HepG2 (cell line): ENCODE results near the gene SLC13A3. TPM values are rescaled to one million over a fixed set of nuclear protein-coding genes. Genes with fewer than 3 reads are reported as not detected.

Experiments used
- DNMT1 ChIP-seq: sonication (generic); formaldehyde crosslinking; IDR thresholded peaks from 2 replicates; pipeline ENCODE4 v1.5.1; 2020; ENCODE audit warnings: mild to moderate bottlenecking, missing genetic modification reagents
- HNRNPL ChIP-seq: fragments of 200-400 bp; formaldehyde crosslinking; IDR thresholded peaks from 2 replicates; pipeline ENCODE4 v1.6.1; 2017; ENCODE audit warnings: mild to moderate bottlenecking, low read depth, low read length
- NFIC ChIP-seq: IDR thresholded peaks from 2 replicates; pipeline ENCODE4 v1.6.1; 2012; ENCODE audit warnings: mild to moderate bottlenecking, low read length, inconsistent platforms
- NR2F1 ChIP-seq, 2 experiments: fragments of 450-650 bp in 1 of 2; formaldehyde crosslinking in 1 of 2; IDR thresholded peaks; 2 replicates each; pipeline versions ENCODE4 v1.5.0 to v1.6.1; 2016 to 2020; ENCODE audit warnings: mild to moderate bottlenecking in 1 of 2, missing compliant biosample characterization in 1 of 2, missing genetic modification reagents in 1 of 2, moderate library complexity in 1 of 2
- PHF21A ChIP-seq: sonication (generic); formaldehyde crosslinking; IDR thresholded peaks from 2 replicates; pipeline ENCODE4 v1.5.0; 2020; ENCODE audit warnings: mild to moderate bottlenecking, missing genetic modification reagents
- PRDM4 ChIP-seq: sonication (generic); formaldehyde crosslinking; IDR thresholded peaks from 2 replicates; pipeline ENCODE4 v1.9.0; 2021; ENCODE audit warnings: missing genetic modification reagents, borderline replicate concordance
- TOE1 ChIP-seq: sonication (generic); formaldehyde crosslinking; IDR thresholded peaks from 2 replicates; pipeline ENCODE4 v1.4.0; 2020; ENCODE audit warnings: mild to moderate bottlenecking, missing genetic modification reagents
- ZFP36L1 ChIP-seq: sonication (generic); formaldehyde crosslinking; IDR thresholded peaks from 2 replicates; pipeline ENCODE4 v1.8.0; 2022; ENCODE audit warnings: mild to moderate bottlenecking, missing genetic modification reagents, moderate library complexity
- ZMAT3 ChIP-seq: sonication (generic); formaldehyde crosslinking; conservative IDR thresholded peaks from 2 replicates; pipeline ENCODE4 v1.7.0; 2021; ENCODE audit warnings: missing genetic modification reagents
- ZNF18 ChIP-seq: sonication (generic); formaldehyde crosslinking; IDR thresholded peaks from 2 replicates; pipeline ENCODE4 v1.8.0; 2022; ENCODE audit warnings: mild to moderate bottlenecking, missing genetic modification reagents; ENCODE audit not compliant: insufficient replicate concordance
- ZNF232 ChIP-seq: sonication (generic); formaldehyde crosslinking; IDR thresholded peaks from 2 replicates; pipeline ENCODE4 v1.4.0; 2020; ENCODE audit warnings: missing genetic modification reagents, borderline replicate concordance
- ZNF251 ChIP-seq: sonication (generic); formaldehyde crosslinking; IDR thresholded peaks from 2 replicates; pipeline ENCODE4 v1.9.0; 2021; ENCODE audit warnings: mild to moderate bottlenecking, missing genetic modification reagents
- ZNF260 ChIP-seq: sonication (generic); formaldehyde crosslinking; IDR thresholded peaks from 2 replicates; pipeline ENCODE4 v1.4.0; 2020; ENCODE audit warnings: missing genetic modification reagents, low read depth, mild to moderate bottlenecking, borderline replicate concordance
- ZNF274 ChIP-seq: sonication (generic); formaldehyde crosslinking; IDR thresholded peaks from 2 replicates; pipeline ENCODE4 v1.5.1; 2020; ENCODE audit warnings: mild to moderate bottlenecking, missing genetic modification reagents
- ZNF605 ChIP-seq: sonication (generic); formaldehyde crosslinking; IDR thresholded peaks from 2 replicates; pipeline ENCODE4 v1.8.0; 2022; ENCODE audit warnings: mild to moderate bottlenecking, missing genetic modification reagents
- polyA plus RNA-seq, 8 experiments: library from polyadenylated mRNA; depleted of rRNA in 3 of 8; stranded (reverse) in 7 of 8; unstranded in 1 of 8; fragments of >200 nt; fragmentation: Illumina TruSeq in 4 of 8; extraction: Trizol in 4 of 8; gene quantifications; 2 replicates each; pipeline versions ENCODE4 v1.2.1 to v1.2.3, GENCODE V29; 2011 to 2016; ENCODE audit warnings: low read depth in 4 of 8, missing spikeins in 1 of 8, mixed read lengths in 1 of 8; ENCODE audit not compliant: insufficient read depth in 1 of 8
- total RNA-seq, 5 experiments: library from RNA; depleted of rRNA; stranded (reverse); fragments of >200 nt; fragmentation: Illumina TruSeq; extraction: Trizol; gene quantifications; 2 replicates each; pipeline ENCODE4 v1.2.3, GENCODE V29; 2016; ENCODE audit warnings: low read depth in 1 of 5
- TF ChIP-seq, protein P1 (sequence below): sonication (generic); formaldehyde crosslinking; IDR thresholded peaks from 2 replicates; pipeline ENCODE4 v1.8.0; 2022; ENCODE audit warnings: missing genetic modification reagents, mild to moderate bottlenecking, moderate library complexity, borderline replicate concordance
- TF ChIP-seq, protein P2 (sequence below): sonication (generic); formaldehyde crosslinking; conservative IDR thresholded peaks from 2 replicates; pipeline ENCODE4 v1.4.0; 2020; ENCODE audit warnings: mild to moderate bottlenecking, missing genetic modification reagents, moderate library complexity

Gene SLC13A3
- total and polyA plus RNA-seq, 2 of the 13 experiments (the other 11 are each of a cell fraction or from before 2014, with no cell fraction given): 66.5 to 76.0 TPM

GRCh38 chr20:46665602-46666001 lies 14.3 kb upstream of the SLC13A3 start (continued):
- no peak for TF ChIP-seq ZFP36L1 (CRISPR knock-in tag)
- no peak for TF ChIP-seq ZNF18 (CRISPR knock-in tag)
- no peak for TF ChIP-seq TOE1 (CRISPR knock-in tag)
- no peak for TF ChIP-seq HNRNPL
- no peak for TF ChIP-seq ZNF251 (CRISPR knock-in tag)
- TF ChIP-seq, protein P1, sequence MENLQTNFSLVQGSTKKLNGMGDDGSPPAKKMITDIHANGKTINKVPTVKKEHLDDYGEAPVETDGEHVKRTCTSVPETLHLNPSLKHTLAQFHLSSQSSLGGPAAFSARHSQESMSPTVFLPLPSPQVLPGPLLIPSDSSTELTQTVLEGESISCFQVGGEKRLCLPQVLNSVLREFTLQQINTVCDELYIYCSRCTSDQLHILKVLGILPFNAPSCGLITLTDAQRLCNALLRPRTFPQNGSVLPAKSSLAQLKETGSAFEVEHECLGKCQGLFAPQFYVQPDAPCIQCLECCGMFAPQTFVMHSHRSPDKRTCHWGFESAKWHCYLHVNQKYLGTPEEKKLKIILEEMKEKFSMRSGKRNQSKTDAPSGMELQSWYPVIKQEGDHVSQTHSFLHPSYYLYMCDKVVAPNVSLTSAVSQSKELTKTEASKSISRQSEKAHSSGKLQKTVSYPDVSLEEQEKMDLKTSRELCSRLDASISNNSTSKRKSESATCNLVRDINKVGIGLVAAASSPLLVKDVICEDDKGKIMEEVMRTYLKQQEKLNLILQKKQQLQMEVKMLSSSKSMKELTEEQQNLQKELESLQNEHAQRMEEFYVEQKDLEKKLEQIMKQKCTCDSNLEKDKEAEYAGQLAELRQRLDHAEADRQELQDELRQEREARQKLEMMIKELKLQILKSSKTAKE (CRISPR knock-in tag): peak; percentile 51; the same call in 1 of the 2 replicates
- TF ChIP-seq NR2F1 (CRISPR knock-in tag; IDR thresholded peaks at IDR 0.05): peak; percentile 21 to 23; a peak in 2 of 4 replicates
- 0 out of 2 replicates have a peak, but pooled peaks have one; percentile 33 for TF ChIP-seq PHF21A (CRISPR knock-in tag)
- TF ChIP-seq ZNF232 (CRISPR knock-in tag): no peak
- TF ChIP-seq DNMT1 (CRISPR knock-in tag): no peak
- no peak for TF ChIP-seq ZMAT3 (CRISPR knock-in tag)
- TF ChIP-seq PRDM4 (CRISPR knock-in tag): no peak
- TF ChIP-seq ZNF605 (CRISPR knock-in tag): no peak
- TF ChIP-seq, protein P2, sequence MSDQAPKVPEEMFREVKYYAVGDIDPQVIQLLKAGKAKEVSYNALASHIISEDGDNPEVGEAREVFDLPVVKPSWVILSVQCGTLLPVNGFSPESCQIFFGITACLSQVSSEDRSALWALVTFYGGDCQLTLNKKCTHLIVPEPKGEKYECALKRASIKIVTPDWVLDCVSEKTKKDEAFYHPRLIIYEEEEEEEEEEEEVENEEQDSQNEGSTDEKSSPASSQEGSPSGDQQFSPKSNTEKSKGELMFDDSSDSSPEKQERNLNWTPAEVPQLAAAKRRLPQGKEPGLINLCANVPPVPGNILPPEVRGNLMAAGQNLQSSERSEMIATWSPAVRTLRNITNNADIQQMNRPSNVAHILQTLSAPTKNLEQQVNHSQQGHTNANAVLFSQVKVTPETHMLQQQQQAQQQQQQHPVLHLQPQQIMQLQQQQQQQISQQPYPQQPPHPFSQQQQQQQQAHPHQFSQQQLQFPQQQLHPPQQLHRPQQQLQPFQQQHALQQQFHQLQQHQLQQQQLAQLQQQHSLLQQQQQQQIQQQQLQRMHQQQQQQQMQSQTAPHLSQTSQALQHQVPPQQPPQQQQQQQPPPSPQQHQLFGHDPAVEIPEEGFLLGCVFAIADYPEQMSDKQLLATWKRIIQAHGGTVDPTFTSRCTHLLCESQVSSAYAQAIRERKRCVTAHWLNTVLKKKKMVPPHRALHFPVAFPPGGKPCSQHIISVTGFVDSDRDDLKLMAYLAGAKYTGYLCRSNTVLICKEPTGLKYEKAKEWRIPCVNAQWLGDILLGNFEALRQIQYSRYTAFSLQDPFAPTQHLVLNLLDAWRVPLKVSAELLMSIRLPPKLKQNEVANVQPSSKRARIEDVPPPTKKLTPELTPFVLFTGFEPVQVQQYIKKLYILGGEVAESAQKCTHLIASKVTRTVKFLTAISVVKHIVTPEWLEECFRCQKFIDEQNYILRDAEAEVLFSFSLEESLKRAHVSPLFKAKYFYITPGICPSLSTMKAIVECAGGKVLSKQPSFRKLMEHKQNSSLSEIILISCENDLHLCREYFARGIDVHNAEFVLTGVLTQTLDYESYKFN: 0 out of 2 replicates have a peak, but pooled peaks have one; percentile 45
- no peak for TF ChIP-seq ZNF274 (CRISPR knock-in tag)
- TF ChIP-seq ZNF260 (CRISPR knock-in tag): no peak
- peak; percentile 57; the same call in 1 of the 2 replicates for TF ChIP-seq NFIC
